ENCODE data around the gene WFDC1.

WFDC1 gene

GRCh38 chr16:84282533-84282932 is 12.1 kb upstream of the WFDC1 start:
- Mint-ChIP-seq H3K4me1 (ENCODE audit: low read depth) (no peaks in the 10 kb centered on the region), H3K27ac (no peak overlapping the region), H3K27me3 (peaks cover 7% of the 10 kb centered on the region), H3K4me3 (no peak overlapping the region), H3K9me3 (no peaks in the 10 kb centered on the region), H3K36me3 (ENCODE audit: low read depth) (no peaks in the 10 kb centered on the region)

- Mint-ChIP-seq H3K4me3 (no peak overlapping the region), H3K27ac (no peak overlapping the region), H3K27me3 (peaks cover 12% of the 10 kb centered on the region)
These were observed 11.1 kb upstream of the WFDC1 start for GRCh38 chr16:84283314-84284153.

GRCh38 chr16:84284154-84284722 is 10.4 kb upstream of the WFDC1 start:
- H3K9me3 Mint-ChIP-seq, result no peaks in the 10 kb centered on the region
- peaks cover 17% of the 10 kb centered on the region for H3K27me3 Mint-ChIP-seq
- no peak overlapping the region for H3K4me3 Mint-ChIP-seq
- no peak overlapping the region for H3K27ac Mint-ChIP-seq
- no peaks in the 10 kb centered on the region for H3K4me1 Mint-ChIP-seq (ENCODE audit: low read depth)
- no peaks in the 10 kb centered on the region for H3K36me3 Mint-ChIP-seq (ENCODE audit: low read depth)

More at GRCh38 chr16:84283314-84284153, 11.1 kb upstream of the WFDC1 start:
- Mint-ChIP-seq H3K4me1 (ENCODE audit: low read depth) (no peaks in the 10 kb centered on the region), H3K36me3 (ENCODE audit: low read depth) (no peaks in the 10 kb centered on the region), H3K9me3 (no peaks in the 10 kb centered on the region)

GRCh38 chr16:84286578-84287240 is 8.0 kb upstream of the WFDC1 start:
- Mint-ChIP-seq H3K27ac (no peak overlapping the region), H3K4me1 (ENCODE audit: low read depth) (no peaks in the 10 kb centered on the region), H3K4me3 (no peak overlapping the region), H3K27me3 (peaks cover 24% of the 10 kb centered on the region), H3K36me3 (ENCODE audit: low read depth) (no peaks in the 10 kb centered on the region), H3K9me3 (no peaks in the 10 kb centered on the region)

DNA sequence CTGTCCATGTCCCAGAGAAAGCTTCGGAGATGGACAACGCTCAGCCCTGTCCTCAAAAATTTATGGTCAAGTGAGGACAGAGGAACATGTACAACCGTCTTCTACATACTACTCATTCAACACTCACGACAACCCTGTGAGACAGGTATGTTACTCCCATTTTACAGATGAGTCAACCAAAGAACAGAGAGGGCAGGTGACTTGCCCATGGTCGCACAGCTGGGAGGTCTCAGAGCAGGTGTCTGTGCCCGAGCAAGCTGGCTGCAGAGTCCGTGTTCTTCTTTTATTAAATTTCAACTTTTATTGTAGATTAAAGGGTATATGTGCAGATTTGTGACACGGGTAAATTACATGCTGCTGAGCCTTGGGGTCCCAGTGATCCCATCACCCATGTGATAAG is 5.8 kb upstream of the WFDC1 start:
- peaks cover 38% of the 10 kb centered on the region for H3K27me3 Mint-ChIP-seq

GRCh38 chr16:84291226-84291625 is 3.5 kb upstream of the WFDC1 start:
- Mint-ChIP-seq H3K4me1 (ENCODE audit: low read depth) (peaks cover 14% of the 10 kb centered on the region), H3K27ac (no peak overlapping the region), H3K27me3 (peaks cover 57% of the 10 kb centered on the region), H3K36me3 (ENCODE audit: low read depth) (no peaks in the 10 kb centered on the region), H3K9me3 (no peaks in the 10 kb centered on the region), H3K4me3 (no peak overlapping the region)

More for the DNA sequence above, 5.8 kb upstream of the WFDC1 start:
- H3K36me3 Mint-ChIP-seq (ENCODE audit: low read depth), result no peaks in the 10 kb centered on the region
- no peak overlapping the region for H3K4me3 Mint-ChIP-seq
- no peak overlapping the region for H3K27ac Mint-ChIP-seq
- peaks cover 2% of the 10 kb centered on the region for H3K4me1 Mint-ChIP-seq (ENCODE audit: low read depth)
- H3K9me3 Mint-ChIP-seq, result no peaks in the 10 kb centered on the region

- Mint-ChIP-seq H3K9me3 (no peaks in the 10 kb centered on the region), H3K4me3 (no peak overlapping the region), H3K27me3 (peaks cover 64% of the 10 kb centered on the region), H3K4me1 (ENCODE audit: low read depth) (peaks cover 14% of the 10 kb centered on the region), H3K36me3 (ENCODE audit: low read depth) (no peaks in the 10 kb centered on the region), H3K27ac (no peak overlapping the region)
These were observed 2.7 kb upstream of the WFDC1 start for GRCh38 chr16:84292011-84292410.

GRCh38 chr16:84293406-84293805 is 1.3 kb upstream of the WFDC1 start:
- H3K9me3 Mint-ChIP-seq, result no peaks in the 10 kb centered on the region
- H3K4me3 Mint-ChIP-seq, result no peak overlapping the region
- H3K4me1 Mint-ChIP-seq (ENCODE audit: low read depth), result peaks cover 14% of the 10 kb centered on the region
- H3K36me3 Mint-ChIP-seq (ENCODE audit: low read depth), result no peaks in the 10 kb centered on the region
- H3K27me3 Mint-ChIP-seq, result peaks cover 58% of the 10 kb centered on the region
- H3K27ac Mint-ChIP-seq, result no peak overlapping the region

- Mint-ChIP-seq H3K27ac (no peak overlapping the region), H3K4me1 (ENCODE audit: low read depth) (peaks cover 14% of the 10 kb centered on the region), H3K4me3 (no peak overlapping the region), H3K9me3 (no peaks in the 10 kb centered on the region), H3K27me3 (peaks cover 52% of the 10 kb centered on the region), H3K36me3 (ENCODE audit: low read depth) (no peaks in the 10 kb centered on the region)
These were observed 561 bp upstream of the WFDC1 start for GRCh38 chr16:84294117-84294516.

- Mint-ChIP-seq H3K9me3 (no peaks in the 10 kb centered on the region), H3K4me3 (no peak overlapping the region), H3K27ac (no peak overlapping the region), H3K36me3 (ENCODE audit: low read depth) (no peaks in the 10 kb centered on the region), H3K4me1 (ENCODE audit: low read depth) (peaks cover 14% of the 10 kb centered on the region), H3K27me3 (peaks cover 47% of the 10 kb centered on the region)
These were observed 654 bp downstream of the WFDC1 start for GRCh38 chr16:84295203-84295860.

- no peak overlapping the region for H3K27ac Mint-ChIP-seq
- H3K4me1 Mint-ChIP-seq (ENCODE audit: low read depth), result peaks cover 14% of the 10 kb centered on the region
- no peaks in the 10 kb centered on the region for H3K9me3 Mint-ChIP-seq
- no peaks in the 10 kb centered on the region for H3K36me3 Mint-ChIP-seq (ENCODE audit: low read depth)
- no peak overlapping the region for H3K4me3 Mint-ChIP-seq
- H3K27me3 Mint-ChIP-seq, result peaks cover 35% of the 10 kb centered on the region
These were observed 3.8 kb downstream of the WFDC1 start for GRCh38 chr16:84298376-84298899.

DNA sequence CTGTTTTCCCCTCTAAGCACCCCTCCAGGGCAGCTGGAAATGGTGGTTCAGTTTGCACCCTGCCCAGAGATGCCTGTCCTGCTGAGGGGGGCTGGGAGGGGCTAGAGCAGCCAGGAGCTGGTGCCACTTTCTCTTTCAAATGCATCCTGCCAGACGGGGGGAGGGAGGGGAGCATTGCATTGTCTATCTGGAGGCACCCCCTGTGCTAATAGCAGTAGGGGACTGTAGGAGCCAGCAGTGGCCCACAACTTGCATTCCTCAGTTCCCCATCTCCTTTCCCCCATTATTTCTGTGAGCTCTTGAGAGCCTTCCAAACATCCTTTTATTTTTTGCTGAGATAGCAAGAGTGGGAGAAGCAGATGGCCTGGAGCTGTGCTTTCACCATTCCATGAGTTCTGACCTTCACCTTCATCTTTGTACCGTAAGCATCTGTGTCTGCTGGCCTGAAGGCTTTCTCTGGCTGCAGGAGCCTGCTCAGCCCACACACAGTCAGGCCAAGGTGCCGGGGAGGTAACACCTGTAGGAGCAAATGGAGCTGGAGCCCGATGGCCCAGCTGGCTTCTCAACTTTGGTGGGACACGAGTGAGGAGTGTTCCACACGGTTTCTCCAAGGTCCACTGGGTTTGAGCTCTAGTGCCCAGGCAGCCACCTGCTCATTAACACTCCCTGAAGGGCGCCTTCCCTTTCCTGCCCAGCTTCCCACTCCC is 5.2 kb downstream of the WFDC1 start:
- no peaks in the 10 kb centered on the region for H3K9me3 Mint-ChIP-seq
- H3K4me3 Mint-ChIP-seq, result no peak overlapping the region
- no peaks in the 10 kb centered on the region for H3K36me3 Mint-ChIP-seq (ENCODE audit: low read depth)
- H3K27me3 Mint-ChIP-seq, result peaks cover 26% of the 10 kb centered on the region
- no peak overlapping the region for H3K27ac Mint-ChIP-seq
- peaks cover 4% of the 10 kb centered on the region for H3K4me1 Mint-ChIP-seq (ENCODE audit: low read depth)

GRCh38 chr16:84302111-84302954 is 7.7 kb downstream of the WFDC1 start:
- no peaks in the 10 kb centered on the region for H3K36me3 Mint-ChIP-seq (ENCODE audit: low read depth)
- H3K27ac Mint-ChIP-seq, result no peak overlapping the region
- no peaks in the 10 kb centered on the region for H3K4me1 Mint-ChIP-seq (ENCODE audit: low read depth)
- H3K4me3 Mint-ChIP-seq, result no peak overlapping the region
- no peaks in the 10 kb centered on the region for H3K9me3 Mint-ChIP-seq
- H3K27me3 Mint-ChIP-seq, result peaks cover 7% of the 10 kb centered on the region
